Progenitor cell of endocrine pancreas (in vitro differentiated cells): ENCODE results near the gene TGFB2. TPM values are rescaled to one million over a fixed set of nuclear protein-coding genes. Genes with fewer than 3 reads are reported as not detected.
A peak's percentile ranks its signal among the peaks of the same experiment; 100 is the strongest.

ENCODE experiments used
- DNase-seq: peaks from one replicate; pipeline ENCODE4 v3.0.0; 2021; ENCODE audit warnings: low spot score; ENCODE audit not compliant: unreplicated experiment
- H3K27ac Mint-ChIP-seq: 2 replicates; pipeline ENCODE4 v1.8.0; 2021; ENCODE audit warnings: mild to moderate bottlenecking, moderate library complexity, mixed read lengths
- H3K27me3 Mint-ChIP-seq: 2 replicates; pipeline ENCODE4 v1.8.0; 2021; ENCODE audit warnings: mixed read lengths
- H3K36me3 Mint-ChIP-seq: 2 replicates; pipeline ENCODE4 v1.8.0; 2022; ENCODE audit warnings: mixed read lengths; ENCODE audit not compliant: insufficient read depth
- H3K4me1 Mint-ChIP-seq: 2 replicates; pipeline ENCODE4 v1.8.0; 2021; ENCODE audit warnings: low read depth, mixed read lengths
- H3K4me3 Mint-ChIP-seq: 2 replicates; pipeline ENCODE4 v1.8.0; 2021; ENCODE audit warnings: low read depth, mild to moderate bottlenecking, moderate library complexity, mixed read lengths
- H3K9me3 Mint-ChIP-seq: 2 replicates; pipeline ENCODE4 v1.8.0; 2021; ENCODE audit warnings: low read depth, mixed read lengths
- total RNA-seq: library from RNA; stranded (reverse); gene quantifications from 2 replicates; pipeline ENCODE4 v1.2.1, GENCODE V29; 2021
- TF ChIP-seq, protein P1 (sequence below): fragments of 200-600 bp; sonication (generic); IDR thresholded peaks from one replicate; pipeline ENCODE4 v1.5.0; 2021; ENCODE audit warnings: antibody characterized with exemption, mild to moderate bottlenecking; ENCODE audit not compliant: unreplicated experiment

The TGFB2 gene
- total RNA-seq, 1 donor from 2014 or later, result 26.4 TPM

- H3K4me1 Mint-ChIP-seq, result no peaks in the 10 kb centered on the region
These were observed 12.7 kb upstream of the TGFB2 start for GRCh38 chr1:218332416-218332815.

GRCh38 chr1:218336328-218336727 lies 8.8 kb upstream of the TGFB2 start:
- no peak overlapping the region for H3K4me3 Mint-ChIP-seq
- TF ChIP-seq, protein P1, sequence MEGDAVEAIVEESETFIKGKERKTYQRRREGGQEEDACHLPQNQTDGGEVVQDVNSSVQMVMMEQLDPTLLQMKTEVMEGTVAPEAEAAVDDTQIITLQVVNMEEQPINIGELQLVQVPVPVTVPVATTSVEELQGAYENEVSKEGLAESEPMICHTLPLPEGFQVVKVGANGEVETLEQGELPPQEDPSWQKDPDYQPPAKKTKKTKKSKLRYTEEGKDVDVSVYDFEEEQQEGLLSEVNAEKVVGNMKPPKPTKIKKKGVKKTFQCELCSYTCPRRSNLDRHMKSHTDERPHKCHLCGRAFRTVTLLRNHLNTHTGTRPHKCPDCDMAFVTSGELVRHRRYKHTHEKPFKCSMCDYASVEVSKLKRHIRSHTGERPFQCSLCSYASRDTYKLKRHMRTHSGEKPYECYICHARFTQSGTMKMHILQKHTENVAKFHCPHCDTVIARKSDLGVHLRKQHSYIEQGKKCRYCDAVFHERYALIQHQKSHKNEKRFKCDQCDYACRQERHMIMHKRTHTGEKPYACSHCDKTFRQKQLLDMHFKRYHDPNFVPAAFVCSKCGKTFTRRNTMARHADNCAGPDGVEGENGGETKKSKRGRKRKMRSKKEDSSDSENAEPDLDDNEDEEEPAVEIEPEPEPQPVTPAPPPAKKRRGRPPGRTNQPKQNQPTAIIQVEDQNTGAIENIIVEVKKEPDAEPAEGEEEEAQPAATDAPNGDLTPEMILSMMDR, result no peak
- peaks cover 12% of the 10 kb centered on the region for H3K4me1 Mint-ChIP-seq
- no peak for DNase-seq
- peaks cover 3% of the 10 kb centered on the region for H3K36me3 Mint-ChIP-seq
- no peaks in the 10 kb centered on the region for H3K9me3 Mint-ChIP-seq
- no peaks in the 10 kb centered on the region for H3K27me3 Mint-ChIP-seq
- no peak overlapping the region for H3K27ac Mint-ChIP-seq

More at GRCh38 chr1:218332416-218332815, 12.7 kb upstream of the TGFB2 start:
- Mint-ChIP-seq H3K27ac (no peak overlapping the region), H3K36me3 (peaks cover 5% of the 10 kb centered on the region), H3K9me3 (no peaks in the 10 kb centered on the region), H3K4me3 (no peak overlapping the region), H3K27me3 (no peaks in the 10 kb centered on the region)
- DNase-seq, result no peak
- TF ChIP-seq, protein P1, result no peak

- Mint-ChIP-seq H3K4me3 (no peak overlapping the region), H3K27me3 (no peaks in the 10 kb centered on the region), H3K9me3 (no peaks in the 10 kb centered on the region), H3K27ac (no peak overlapping the region), H3K36me3 (no peaks in the 10 kb centered on the region), H3K4me1 (peaks cover 16% of the 10 kb centered on the region)
- TF ChIP-seq, protein P1, result peak; percentile 88
- no peak for DNase-seq
These were observed 5.8 kb upstream of the TGFB2 start for GRCh38 chr1:218339267-218339831.

- Mint-ChIP-seq H3K27me3 (no peaks in the 10 kb centered on the region), H3K27ac (no peak overlapping the region), H3K4me1 (peaks cover 16% of the 10 kb centered on the region)
These were observed 3.8 kb upstream of the TGFB2 start for GRCh38 chr1:218341325-218341724.

GRCh38 chr1:218342091-218342490 lies 3.0 kb upstream of the TGFB2 start:
- DNase-seq, result no peak
- Mint-ChIP-seq H3K4me1 (peaks cover 18% of the 10 kb centered on the region), H3K27me3 (no peaks in the 10 kb centered on the region), H3K4me3 (no peak overlapping the region), H3K27ac (no peak overlapping the region), H3K36me3 (no peaks in the 10 kb centered on the region), H3K9me3 (no peaks in the 10 kb centered on the region)
- TF ChIP-seq, protein P1, result no peak

More at GRCh38 chr1:218341325-218341724, 3.8 kb upstream of the TGFB2 start:
- no peak for DNase-seq
- TF ChIP-seq, protein P1, result no peak
- no peaks in the 10 kb centered on the region for H3K36me3 Mint-ChIP-seq
- no peak overlapping the region for H3K4me3 Mint-ChIP-seq
- H3K9me3 Mint-ChIP-seq, result no peaks in the 10 kb centered on the region
